Measurements from ENCODE around the gene REP15. TPM values are rescaled to one million over a fixed set of nuclear protein-coding genes. Genes with fewer than 3 reads are reported as not detected.

REP15 gene
- total and polyA plus RNA-seq, 4 donors, result 0.58 to 2.1 (median 1.0) TPM

DNA sequence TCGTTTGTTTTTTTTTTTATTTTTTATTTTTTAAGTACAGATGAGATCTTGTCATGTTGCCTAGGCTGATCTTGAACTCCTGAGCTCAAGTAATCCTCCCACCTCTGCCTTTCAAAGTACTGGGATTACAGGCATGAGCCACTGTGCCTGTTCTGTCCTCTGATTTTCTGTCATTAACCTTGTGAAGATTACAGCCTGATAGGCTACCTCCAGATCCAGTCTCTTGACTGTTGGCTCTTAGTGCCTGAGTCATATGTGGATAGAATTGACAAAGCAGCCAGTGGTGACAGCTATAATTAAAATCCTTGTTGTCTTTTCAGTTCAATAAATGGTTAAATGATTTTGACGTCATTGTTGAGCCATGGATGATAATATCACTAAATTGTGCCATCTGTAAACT is 21.3 kb upstream of the REP15 start:
- H3K9ac ChIP-seq (ENCODE audit: low read depth in 1 of 2, low read length in 2 of 2), result no peak overlapping the region
- H3K4me3 ChIP-seq (ENCODE audit: low read depth in 1 of 3, low read length in 3 of 3), result no peak overlapping the region
- H3K27ac ChIP-seq (ENCODE audit: low read depth in 1 of 2, low read length in 2 of 2), result no peak overlapping the region
- WGBS, result 78% methylated on average over 2 of the region's 2 CpGs
- DNase-seq (ENCODE audit: low spot score), result no peak
- TF ChIP-seq, protein P1, sequence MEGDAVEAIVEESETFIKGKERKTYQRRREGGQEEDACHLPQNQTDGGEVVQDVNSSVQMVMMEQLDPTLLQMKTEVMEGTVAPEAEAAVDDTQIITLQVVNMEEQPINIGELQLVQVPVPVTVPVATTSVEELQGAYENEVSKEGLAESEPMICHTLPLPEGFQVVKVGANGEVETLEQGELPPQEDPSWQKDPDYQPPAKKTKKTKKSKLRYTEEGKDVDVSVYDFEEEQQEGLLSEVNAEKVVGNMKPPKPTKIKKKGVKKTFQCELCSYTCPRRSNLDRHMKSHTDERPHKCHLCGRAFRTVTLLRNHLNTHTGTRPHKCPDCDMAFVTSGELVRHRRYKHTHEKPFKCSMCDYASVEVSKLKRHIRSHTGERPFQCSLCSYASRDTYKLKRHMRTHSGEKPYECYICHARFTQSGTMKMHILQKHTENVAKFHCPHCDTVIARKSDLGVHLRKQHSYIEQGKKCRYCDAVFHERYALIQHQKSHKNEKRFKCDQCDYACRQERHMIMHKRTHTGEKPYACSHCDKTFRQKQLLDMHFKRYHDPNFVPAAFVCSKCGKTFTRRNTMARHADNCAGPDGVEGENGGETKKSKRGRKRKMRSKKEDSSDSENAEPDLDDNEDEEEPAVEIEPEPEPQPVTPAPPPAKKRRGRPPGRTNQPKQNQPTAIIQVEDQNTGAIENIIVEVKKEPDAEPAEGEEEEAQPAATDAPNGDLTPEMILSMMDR (IDR thresholded peaks at IDR 0.05; ENCODE audit: low read depth, low read length, missing input control), result no peak
- TF ChIP-seq SP1 (IDR thresholded peaks at IDR 0.05) (no peak), EGR1 (IDR thresholded peaks at IDR 0.05; ENCODE audit: low read depth in 2 of 2) (no peak), HNF4G (IDR thresholded peaks at IDR 0.05) (no peak), GABPA (IDR thresholded peaks at IDR 0.05 in 1 of 2, conservative IDR thresholded peaks at IDR 0.05 in 1 of 2) (no peak), ATF3 (IDR thresholded peaks at IDR 0.05) (no peak), ZBTB33 (IDR thresholded peaks at IDR 0.05) (no peak), JUND (IDR thresholded peaks at IDR 0.05) (no peak), RAD21 (IDR thresholded peaks at IDR 0.05) (no peak), FOXA2 (IDR thresholded peaks at IDR 0.05) (no peak)
- TF ChIP-seq, protein P2, sequence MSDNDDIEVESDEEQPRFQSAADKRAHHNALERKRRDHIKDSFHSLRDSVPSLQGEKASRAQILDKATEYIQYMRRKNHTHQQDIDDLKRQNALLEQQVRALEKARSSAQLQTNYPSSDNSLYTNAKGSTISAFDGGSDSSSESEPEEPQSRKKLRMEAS (IDR thresholded peaks at IDR 0.05), result no peak
- no peaks in the 10 kb centered on the region for H3K4me1 ChIP-seq (ENCODE audit: control insufficient read depth in 4 of 4, insufficient read depth in 4 of 4, low read length in 3 of 4)
- H3K36me3 ChIP-seq (ENCODE audit: control insufficient read depth in 4 of 4, insufficient read depth in 3 of 4, low read depth in 1 of 4, low read length in 3 of 4), result peaks cover 6 to 34% (median 21%) of the 10 kb centered on the region in 4 donors
- no peaks in the 10 kb centered on the region for H3K27me3 ChIP-seq (ENCODE audit: control insufficient read depth in 4 of 4, insufficient read depth in 4 of 4, low read length in 3 of 4)
- no peaks in the 10 kb centered on the region for H3K9me3 ChIP-seq (ENCODE audit: control insufficient read depth in 4 of 4, low read length in 3 of 4)

DNA sequence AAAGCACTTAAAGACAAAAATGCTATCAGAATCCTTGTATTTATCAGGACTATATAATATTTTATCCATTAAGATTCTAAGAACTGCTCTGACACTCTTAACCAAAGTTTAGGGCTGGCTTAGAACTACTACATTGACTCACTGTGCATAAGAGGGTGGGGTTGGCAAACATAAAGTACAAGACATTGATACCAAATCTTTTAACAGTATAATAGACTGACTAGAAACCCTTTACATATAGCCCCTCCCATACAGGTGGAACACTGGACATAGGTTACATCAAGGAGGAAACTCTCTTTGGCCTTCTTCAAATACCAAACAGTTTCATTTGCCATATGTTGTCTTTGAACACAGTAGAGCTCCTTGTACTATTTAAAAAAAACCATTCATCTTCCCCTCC is 15.6 kb upstream of the REP15 start:
- Histone ChIP-seq H3K9ac (ENCODE audit: low read depth in 1 of 2, low read length in 2 of 2) (no peak overlapping the region), H3K27ac (ENCODE audit: low read depth in 1 of 2, low read length in 2 of 2) (no peak overlapping the region), H3K4me1 (ENCODE audit: control insufficient read depth in 4 of 4, insufficient read depth in 4 of 4, low read length in 3 of 4) (no peaks in the 10 kb centered on the region), H3K4me3 (ENCODE audit: low read depth in 1 of 3, low read length in 3 of 3) (no peak overlapping the region), H3K9me3 (ENCODE audit: control insufficient read depth in 4 of 4, low read length in 3 of 4) (no peaks in the 10 kb centered on the region), H3K27me3 (ENCODE audit: control insufficient read depth in 4 of 4, insufficient read depth in 4 of 4, low read length in 3 of 4) (no peaks in the 10 kb centered on the region), H3K36me3 (ENCODE audit: control insufficient read depth in 4 of 4, insufficient read depth in 3 of 4, low read depth in 1 of 4, low read length in 3 of 4) (peaks cover 8 to 57% (median 37%) of the 10 kb centered on the region in 4 donors)
- no peak for DNase-seq (ENCODE audit: low spot score)
- TF ChIP-seq JUND (IDR thresholded peaks at IDR 0.05), result no peak
- no peak for TF ChIP-seq GABPA (IDR thresholded peaks at IDR 0.05 in 1 of 2, conservative IDR thresholded peaks at IDR 0.05 in 1 of 2)
- TF ChIP-seq TAF1 (conservative IDR thresholded peaks at IDR 0.05), result no peak
- TF ChIP-seq, protein P1 (IDR thresholded peaks at IDR 0.05; ENCODE audit: low read depth, low read length, missing input control), result no peak
- TF ChIP-seq NR2F2 (IDR thresholded peaks at IDR 0.05), result no peak
- TF ChIP-seq, protein P3, sequence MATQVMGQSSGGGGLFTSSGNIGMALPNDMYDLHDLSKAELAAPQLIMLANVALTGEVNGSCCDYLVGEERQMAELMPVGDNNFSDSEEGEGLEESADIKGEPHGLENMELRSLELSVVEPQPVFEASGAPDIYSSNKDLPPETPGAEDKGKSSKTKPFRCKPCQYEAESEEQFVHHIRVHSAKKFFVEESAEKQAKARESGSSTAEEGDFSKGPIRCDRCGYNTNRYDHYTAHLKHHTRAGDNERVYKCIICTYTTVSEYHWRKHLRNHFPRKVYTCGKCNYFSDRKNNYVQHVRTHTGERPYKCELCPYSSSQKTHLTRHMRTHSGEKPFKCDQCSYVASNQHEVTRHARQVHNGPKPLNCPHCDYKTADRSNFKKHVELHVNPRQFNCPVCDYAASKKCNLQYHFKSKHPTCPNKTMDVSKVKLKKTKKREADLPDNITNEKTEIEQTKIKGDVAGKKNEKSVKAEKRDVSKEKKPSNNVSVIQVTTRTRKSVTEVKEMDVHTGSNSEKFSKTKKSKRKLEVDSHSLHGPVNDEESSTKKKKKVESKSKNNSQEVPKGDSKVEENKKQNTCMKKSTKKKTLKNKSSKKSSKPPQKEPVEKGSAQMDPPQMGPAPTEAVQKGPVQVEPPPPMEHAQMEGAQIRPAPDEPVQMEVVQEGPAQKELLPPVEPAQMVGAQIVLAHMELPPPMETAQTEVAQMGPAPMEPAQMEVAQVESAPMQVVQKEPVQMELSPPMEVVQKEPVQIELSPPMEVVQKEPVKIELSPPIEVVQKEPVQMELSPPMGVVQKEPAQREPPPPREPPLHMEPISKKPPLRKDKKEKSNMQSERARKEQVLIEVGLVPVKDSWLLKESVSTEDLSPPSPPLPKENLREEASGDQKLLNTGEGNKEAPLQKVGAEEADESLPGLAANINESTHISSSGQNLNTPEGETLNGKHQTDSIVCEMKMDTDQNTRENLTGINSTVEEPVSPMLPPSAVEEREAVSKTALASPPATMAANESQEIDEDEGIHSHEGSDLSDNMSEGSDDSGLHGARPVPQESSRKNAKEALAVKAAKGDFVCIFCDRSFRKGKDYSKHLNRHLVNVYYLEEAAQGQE (IDR thresholded peaks at IDR 0.05), result no peak

Data from liver (tissue), 9 donors.